Large intestine (tissue), 3 donors: Measurements from ENCODE around the gene SARM1. TPM values are rescaled to one million over a fixed set of nuclear protein-coding genes. Genes with fewer than 3 reads are reported as not detected.
A peak's percentile ranks its signal among the peaks of the same experiment; 100 is the strongest.
"Not testable (repeated sequence)": the region's sequence is repeated elsewhere in the genome, so short reads cannot be mapped to it uniquely, and the experiment has no call there.

Experiments used
- DNase-seq, 2 donors: peaks; one replicate each; pipeline versions ENCODE4 v3.0.0 to v3.0.0-alpha.2; 2013
- H3K27ac ChIP-seq: one replicate; pipeline ENCODE4 v1.5.1; 2013; ENCODE audit warnings: low read length
- H3K27me3 ChIP-seq: 2 replicates; pipeline ENCODE4 v1.6.1; 2013; ENCODE audit warnings: low read length; ENCODE audit not compliant: control insufficient read depth, insufficient read depth
- H3K36me3 ChIP-seq: 2 replicates; pipeline ENCODE4 v1.6.1; 2013; ENCODE audit warnings: low read length; ENCODE audit not compliant: control insufficient read depth, insufficient read depth
- H3K4me1 ChIP-seq: one replicate; pipeline ENCODE4 v1.6.1; 2013; ENCODE audit warnings: low read length; ENCODE audit not compliant: control insufficient read depth, insufficient read depth
- H3K4me3 ChIP-seq: one replicate; pipeline ENCODE4 v1.5.1; 2013; ENCODE audit warnings: low read length
- H3K9me3 ChIP-seq: one replicate; pipeline ENCODE4 v1.6.1; 2013; ENCODE audit warnings: mild to moderate bottlenecking, low read depth, low read length, moderate library complexity; ENCODE audit not compliant: control insufficient read depth
- WGBS: methylation state at CpG from one replicate; pipeline ENCODE4 v1.1.5; 2013; ENCODE audit warnings: low lambda C conversion rate; ENCODE audit not compliant: insufficient coverage; 5-methylcytosine and 5-hydroxymethylcytosine counted together
- polyA plus RNA-seq: library from polyadenylated mRNA; unstranded; fragments of 120-200 nt; gene quantifications from one replicate; pipeline ENCODE4 v1.2.1, GENCODE V29; 2013

The SARM1 gene
- polyA plus RNA-seq, 1 donor: 17.0 TPM

DNA sequence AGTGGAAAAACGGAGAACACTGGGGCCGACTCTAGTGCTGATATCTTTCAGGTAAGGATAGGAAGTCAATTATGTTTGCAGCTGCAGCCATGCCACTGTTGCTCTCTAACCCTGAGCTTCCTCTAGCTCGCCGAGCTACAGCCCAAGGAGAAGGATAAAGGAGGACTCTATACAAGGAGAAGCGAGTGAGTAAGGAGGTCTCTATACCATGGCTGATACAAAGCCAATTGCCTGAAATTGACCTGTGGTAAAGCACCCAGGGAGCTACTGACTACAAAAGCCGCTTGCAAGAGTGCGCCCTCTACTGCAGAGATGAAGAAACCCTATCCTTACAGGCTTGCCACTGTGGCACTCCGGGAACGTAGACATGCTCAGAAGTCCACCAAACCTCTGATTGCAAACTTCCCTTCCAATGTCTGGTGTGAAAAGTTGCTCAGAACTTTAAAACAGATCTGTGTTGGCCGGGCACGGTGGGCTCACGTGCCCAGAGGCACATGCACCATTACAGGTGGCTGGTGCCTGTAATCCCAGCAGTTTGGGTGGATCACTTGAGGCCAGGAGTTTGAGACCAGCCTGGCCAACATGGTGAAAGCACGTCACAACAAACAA, 45.3 kb downstream of the SARM1 start:
- peak in 1 of 2 donors; percentile 71 for DNase-seq
- Histone ChIP-seq H3K4me3 (no peak overlapping the region), H3K36me3 (no peaks in the 10 kb centered on the region), H3K27me3 (no peaks in the 10 kb centered on the region), H3K9me3 (no peaks in the 10 kb centered on the region), H3K27ac (no peak overlapping the region), H3K4me1 (peaks cover 12% of the 10 kb centered on the region)
- WGBS: no CpG with 5 or more reads among the region's 13 CpGs

DNA sequence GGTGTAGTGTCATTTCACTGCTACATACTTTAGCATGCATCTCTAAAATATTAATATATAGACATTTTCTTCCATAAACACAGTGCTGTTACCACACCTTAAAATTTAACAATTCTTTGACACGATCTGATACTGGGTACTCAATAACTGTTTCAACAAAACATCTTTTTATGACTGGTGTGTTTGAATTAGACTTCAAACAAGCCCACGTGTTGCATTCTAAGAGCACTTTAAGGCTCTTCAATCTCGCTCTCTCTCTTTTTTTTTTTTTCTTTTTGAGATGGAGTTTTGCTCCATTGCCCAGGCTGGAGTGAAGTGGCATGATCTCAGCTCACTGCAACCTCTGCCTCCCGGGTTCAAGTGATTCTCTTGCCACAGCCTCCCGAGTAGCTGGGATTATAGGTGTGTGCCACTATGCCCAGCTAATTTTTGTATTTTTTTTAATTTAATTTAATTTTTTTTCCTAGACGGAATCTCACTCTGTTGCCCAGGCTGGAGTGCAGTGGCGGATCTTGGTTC, 50.4 kb downstream of the SARM1 start:
- Histone ChIP-seq H3K27ac (no peak overlapping the region), H3K4me3 (no peak overlapping the region), H3K36me3 (no peaks in the 10 kb centered on the region), H3K9me3 (no peaks in the 10 kb centered on the region), H3K27me3 (no peaks in the 10 kb centered on the region), H3K4me1 (peaks cover 3% of the 10 kb centered on the region)
- DNase-seq: no peak
- WGBS: 0% methylated on average over 2 of the region's 7 CpGs

DNA sequence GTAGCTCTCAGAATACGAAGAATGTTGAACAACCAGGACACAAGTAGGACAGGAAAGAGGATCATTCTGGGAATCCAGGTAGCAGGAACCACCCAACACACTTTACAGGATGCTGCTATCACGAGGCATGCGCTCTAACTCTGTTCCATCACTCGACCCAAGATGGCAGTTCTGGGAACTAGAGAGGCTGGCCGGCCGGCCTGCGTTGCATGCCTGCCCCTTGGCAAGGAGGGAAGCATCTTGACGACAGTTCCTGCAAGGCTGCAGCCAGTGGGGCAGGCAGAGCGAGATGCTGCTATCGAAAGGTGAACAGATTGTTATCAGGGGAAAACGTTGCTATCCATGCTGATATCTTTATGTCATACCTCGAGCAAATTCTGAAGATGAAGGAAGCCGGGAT, 53.7 kb downstream of the SARM1 start:
- H3K4me3 ChIP-seq: no peak overlapping the region

DNA sequence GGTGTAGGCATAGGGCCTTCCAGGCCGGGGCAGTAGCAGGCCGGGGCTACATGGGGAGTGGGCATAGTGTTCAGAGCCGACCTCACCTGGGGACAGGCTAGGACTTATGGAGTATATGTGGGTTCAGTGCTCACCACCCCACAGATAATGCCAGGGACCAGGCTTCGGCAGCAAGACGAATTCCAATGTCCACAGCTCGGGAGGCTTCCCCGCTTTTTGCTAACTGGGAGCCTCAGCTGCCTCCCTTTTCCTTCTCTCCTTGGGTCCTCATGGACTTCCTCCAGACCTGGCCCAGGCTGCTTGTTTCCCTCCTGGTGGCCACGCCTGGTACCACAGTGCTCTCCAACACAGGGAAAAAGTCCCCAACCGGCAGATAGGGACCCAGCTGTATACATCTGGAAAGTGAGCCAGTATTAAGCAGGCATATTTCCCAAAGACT, 54.6 kb downstream of the SARM1 start:
- H3K27me3 ChIP-seq: no peaks in the 10 kb centered on the region
- 80% methylated on average over 1 of the region's 9 CpGs for WGBS
- H3K36me3 ChIP-seq: no peaks in the 10 kb centered on the region
- no peaks in the 10 kb centered on the region for H3K9me3 ChIP-seq
- no peak overlapping the region for H3K4me3 ChIP-seq
- DNase-seq: no peak
- H3K4me1 ChIP-seq: no peaks in the 10 kb centered on the region
- no peak overlapping the region for H3K27ac ChIP-seq

More for the DNA sequence above, 53.7 kb downstream of the SARM1 start:
- Histone ChIP-seq H3K36me3 (no peaks in the 10 kb centered on the region), H3K27ac (no peak overlapping the region), H3K9me3 (no peaks in the 10 kb centered on the region), H3K27me3 (no peaks in the 10 kb centered on the region), H3K4me1 (no peaks in the 10 kb centered on the region)
- WGBS: no CpG with 5 or more reads among the region's 13 CpGs
- no peak for DNase-seq

- Histone ChIP-seq H3K4me3 (no peak overlapping the region), H3K9me3 (no peaks in the 10 kb centered on the region), H3K4me1 (no peaks in the 10 kb centered on the region), H3K27ac (no peak overlapping the region), H3K36me3 (no peaks in the 10 kb centered on the region), H3K27me3 (no peaks in the 10 kb centered on the region)
- no peak for DNase-seq
- WGBS: no CpG with 5 or more reads among the region's 5 CpGs
Measured at GRCh38 chr17:28427371-28427770, 55.9 kb downstream of the SARM1 start.

- not testable (repeated sequence) for H3K4me3 ChIP-seq, H3K36me3 ChIP-seq, H3K27ac ChIP-seq, H3K4me1 ChIP-seq, H3K27me3 ChIP-seq, H3K9me3 ChIP-seq, DNase-seq
- no CpG with 5 or more reads among the region's 4 CpGs for WGBS
Measured at GRCh38 chr17:28427982-28428381, 56.5 kb downstream of the SARM1 start.

- Histone ChIP-seq H3K4me1 (no peaks in the 10 kb centered on the region), H3K9me3 (no peaks in the 10 kb centered on the region), H3K27ac (no peak overlapping the region), H3K4me3 (no peak overlapping the region), H3K36me3 (no peaks in the 10 kb centered on the region), H3K27me3 (no peaks in the 10 kb centered on the region)
- DNase-seq: no peak
- WGBS: no CpG with 5 or more reads among the region's 1 CpG
Measured at GRCh38 chr17:28433721-28434120, 62.2 kb downstream of the SARM1 start.

- not testable (repeated sequence) for H3K36me3 ChIP-seq, H3K9me3 ChIP-seq, H3K27me3 ChIP-seq, H3K4me3 ChIP-seq, DNase-seq, H3K27ac ChIP-seq, H3K4me1 ChIP-seq
- WGBS: no CpG with 5 or more reads among the region's 8 CpGs
Measured at GRCh38 chr17:28434326-28434725, 62.8 kb downstream of the SARM1 start.

DNA sequence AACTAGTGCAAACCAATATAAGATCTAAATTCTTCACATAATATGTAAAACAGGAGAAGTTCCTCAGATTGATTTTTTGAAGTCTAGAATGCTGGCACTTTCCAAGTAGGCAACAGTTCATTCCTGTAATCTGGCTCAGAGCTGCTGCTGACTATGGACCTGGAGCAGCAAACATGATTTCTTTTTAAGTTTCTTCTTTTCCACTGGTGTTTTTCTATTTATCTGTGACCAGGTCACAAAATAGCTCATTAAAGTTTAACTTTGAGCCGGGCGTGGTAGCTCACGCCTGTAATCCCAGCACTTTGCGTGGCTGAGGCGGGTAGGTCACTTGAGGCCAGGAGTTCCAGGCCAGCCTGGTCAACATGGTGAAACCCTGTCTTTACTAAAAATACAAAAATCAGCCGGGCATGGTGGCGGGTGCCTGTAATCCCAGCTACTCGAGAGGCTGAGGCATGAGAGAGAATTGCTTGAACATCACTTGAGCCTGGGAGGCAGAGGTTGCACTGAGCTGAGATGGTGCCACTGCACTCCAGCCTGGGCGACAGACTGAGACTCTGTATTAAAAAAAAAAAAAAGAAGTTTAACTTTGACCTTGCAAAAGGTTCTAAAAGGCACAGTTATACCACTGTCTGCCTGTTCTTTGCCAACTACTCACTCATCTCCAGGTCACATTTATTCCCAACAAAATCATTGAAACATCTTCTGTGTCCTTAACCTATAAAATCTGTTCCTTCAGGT, 72.6 kb downstream of the SARM1 start:
- WGBS: 80% methylated on average over 1 of the region's 9 CpGs
- Histone ChIP-seq H3K27ac (no peak overlapping the region), H3K9me3 (no peaks in the 10 kb centered on the region), H3K4me3 (no peak overlapping the region), H3K36me3 (no peaks in the 10 kb centered on the region), H3K4me1 (no peaks in the 10 kb centered on the region), H3K27me3 (no peaks in the 10 kb centered on the region)
- DNase-seq: peak in 1 of 2 donors; percentile 40

DNA sequence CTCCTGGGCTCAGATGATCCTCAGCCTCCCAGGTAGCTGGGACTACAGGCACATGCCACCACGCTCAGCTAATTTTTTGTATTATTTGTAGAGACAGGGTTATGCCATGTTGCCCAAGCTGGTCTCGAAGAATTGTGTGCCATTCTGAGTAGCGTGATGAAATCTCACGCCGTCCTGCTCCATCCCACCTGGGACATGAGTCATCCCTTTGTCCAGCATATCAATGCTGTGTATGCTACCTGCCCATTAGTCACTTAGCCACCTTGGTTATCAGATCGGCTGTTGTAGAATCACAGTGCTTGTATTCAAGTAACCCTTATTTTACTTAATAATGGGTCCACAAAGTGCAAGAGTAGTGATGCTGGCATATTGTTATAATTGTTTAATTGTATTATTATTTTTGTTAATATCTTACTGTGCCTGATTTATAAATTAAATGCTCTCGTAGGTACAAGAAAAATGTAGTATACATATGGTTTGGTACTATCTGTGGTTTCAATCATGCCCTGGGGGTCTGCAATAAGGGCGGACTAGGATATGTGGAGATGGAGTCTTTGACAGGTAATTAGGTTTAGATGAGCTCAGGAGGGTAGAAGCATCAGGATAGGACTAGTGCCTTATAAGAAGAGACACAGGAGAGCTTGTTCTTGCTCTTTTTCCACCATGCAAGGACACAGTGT, 75.4 kb downstream of the SARM1 start:
- WGBS: 100% methylated on average over 1 of the region's 8 CpGs
- H3K36me3 ChIP-seq: no peaks in the 10 kb centered on the region
- no peak overlapping the region for H3K4me3 ChIP-seq
- H3K4me1 ChIP-seq: no peaks in the 10 kb centered on the region
- no peaks in the 10 kb centered on the region for H3K9me3 ChIP-seq
- H3K27me3 ChIP-seq: no peaks in the 10 kb centered on the region
- no peak for DNase-seq
- no peak overlapping the region for H3K27ac ChIP-seq
